SIG-M5 (cell line): Measurements from ENCODE around the gene TFF1.

Source experiments
- DNase-seq: peaks from one replicate; lab custom pipeline; 2025; lab: John Stamatoyannopoulos, UW

Gene TFF1

DNA sequence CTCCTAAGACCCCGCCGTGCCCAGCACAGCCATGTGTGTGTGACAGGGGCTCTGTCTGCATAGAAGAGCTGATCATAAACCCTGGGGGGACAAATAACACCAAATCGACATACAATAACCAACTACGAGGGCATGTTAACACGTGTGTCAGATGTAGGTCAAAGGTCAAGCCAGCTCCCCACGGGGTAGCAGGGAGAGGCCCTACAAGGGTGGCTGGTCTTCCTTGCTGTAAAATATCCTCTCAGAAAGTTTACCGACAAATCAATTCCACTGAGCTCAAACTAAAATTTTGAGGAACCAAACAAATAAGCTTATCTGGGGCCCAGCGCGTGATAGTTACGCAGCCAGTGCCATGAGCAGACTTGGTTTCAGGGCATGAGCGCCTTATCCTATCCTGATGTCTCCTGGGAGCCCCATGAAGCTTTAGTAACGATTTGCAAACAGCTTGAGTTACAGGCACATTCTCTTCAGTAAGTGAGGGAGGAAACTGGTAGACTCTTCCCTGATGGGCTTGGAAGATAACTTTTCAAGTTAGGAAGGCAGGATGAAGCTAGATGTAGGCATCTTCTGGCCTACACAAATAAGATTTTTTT, 32.2 kb upstream of the TFF1 start:
- DNase-seq, result no peak

DNA sequence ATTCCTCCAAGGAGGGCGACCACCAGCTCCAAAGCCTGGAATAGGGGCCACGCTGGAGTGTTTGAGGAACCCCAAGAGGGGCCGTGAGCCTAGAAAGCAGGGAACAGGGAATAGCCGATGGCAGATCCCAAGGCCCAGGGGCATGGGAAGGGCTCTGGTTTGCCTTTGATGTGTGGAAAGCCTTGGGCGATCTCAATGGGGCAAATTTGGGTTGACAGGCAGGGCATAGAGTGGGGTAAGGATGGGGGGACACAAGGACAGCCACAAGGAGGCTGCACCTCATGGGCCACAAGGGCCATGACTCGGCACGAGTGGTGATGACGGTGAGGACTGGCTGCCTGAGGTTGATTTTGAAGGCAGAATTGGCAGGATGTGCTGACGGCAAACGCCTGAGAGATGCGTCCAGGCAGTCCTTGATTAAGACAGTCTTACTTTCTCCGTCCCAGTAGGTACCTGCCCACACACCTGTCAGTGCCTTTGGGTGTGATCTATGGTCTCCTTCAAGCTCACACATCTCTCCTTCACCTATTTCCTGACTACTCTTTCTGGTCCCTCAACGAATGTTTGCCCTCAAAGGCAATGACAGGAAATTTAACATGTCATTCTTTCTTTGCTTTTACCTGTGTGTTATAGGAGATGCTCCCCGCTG, 31.5 kb upstream of the TFF1 start:
- DNase-seq, result no peak

DNA sequence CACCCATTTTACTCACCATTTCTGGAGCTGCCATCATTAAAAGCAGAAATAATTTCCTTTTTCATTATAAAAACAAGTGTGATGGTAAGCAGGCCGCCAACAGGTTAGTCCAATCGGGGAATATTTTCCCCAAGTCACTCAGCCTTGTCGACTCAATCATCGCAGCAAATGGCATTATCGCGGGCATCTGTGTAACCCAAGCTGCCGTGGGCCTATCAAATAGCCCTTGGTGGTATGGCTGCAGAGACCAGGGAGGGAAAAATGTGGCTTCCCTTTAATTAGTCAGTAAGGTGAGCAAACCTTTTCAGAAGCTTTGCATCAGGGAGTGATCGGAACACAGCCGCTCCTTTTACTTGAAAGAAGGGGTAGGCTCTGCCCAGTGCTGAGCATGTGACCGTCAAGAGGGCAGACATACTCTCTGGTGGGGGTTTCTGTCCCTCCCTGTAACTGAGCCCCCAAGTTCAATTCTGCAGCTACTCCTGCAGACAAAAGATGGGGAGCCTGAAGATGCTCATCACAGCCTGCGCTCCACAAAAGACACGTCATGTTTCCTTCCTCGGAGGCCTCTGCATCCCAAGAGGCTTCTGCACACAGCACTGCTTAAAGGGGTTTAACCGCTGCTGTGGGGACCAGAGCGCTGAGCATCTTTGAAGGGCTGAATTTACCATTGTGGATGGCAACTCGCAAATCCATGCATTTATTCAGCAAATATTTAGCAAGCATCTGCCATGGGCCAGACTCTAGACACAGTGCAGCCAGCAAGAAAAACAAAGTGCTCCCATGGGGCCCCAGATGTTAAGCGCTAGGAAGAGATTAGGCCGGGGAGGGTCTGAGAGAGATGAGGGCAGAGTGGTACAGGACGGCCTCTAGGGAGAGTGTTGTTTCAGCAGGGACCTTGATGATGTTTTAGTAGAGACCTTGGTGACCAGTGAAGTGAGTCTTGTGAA, 30.7 kb upstream of the TFF1 start:
- no peak for DNase-seq

DNA sequence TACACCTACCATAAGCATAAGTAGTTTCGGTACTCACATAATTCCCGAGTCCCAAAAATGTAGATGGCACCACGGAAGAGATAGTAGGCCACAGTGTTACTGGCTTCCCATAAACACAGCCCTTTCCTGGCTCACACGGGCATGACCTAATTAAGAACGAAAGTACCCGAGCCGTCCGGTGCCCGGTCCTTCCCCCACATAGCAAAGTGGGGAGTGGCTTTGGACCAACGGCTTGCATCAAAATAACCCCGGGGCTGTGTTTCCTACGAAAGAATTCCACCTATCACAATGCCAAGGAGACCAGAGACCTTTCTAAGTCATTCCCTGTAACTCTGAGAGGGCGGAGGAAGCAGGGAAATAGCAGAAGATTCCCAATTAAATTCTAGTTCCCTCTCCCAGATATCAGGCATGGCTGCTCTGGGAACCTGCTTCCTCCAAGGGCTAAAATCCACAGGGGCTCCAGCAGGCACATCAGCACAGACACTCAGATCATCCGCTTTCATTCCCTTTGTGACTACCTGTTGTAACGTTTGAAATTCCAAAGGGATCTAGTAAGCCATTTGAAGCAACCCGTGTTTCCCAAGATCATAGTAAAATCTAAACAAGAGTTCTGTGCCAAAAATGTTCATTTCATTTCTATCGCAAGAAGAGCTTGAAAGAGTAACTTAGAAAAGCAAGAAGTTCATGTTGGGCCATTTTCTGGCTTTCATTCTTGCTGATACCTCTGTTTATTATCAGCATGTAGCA, 29.7 kb upstream of the TFF1 start, which contains the start of gene TMPRSS3:
TMPRSS3 (minus strand) TSS at position 148 of the 747 bp plus-strand sequence. CDS start 635 bp downstream, outside the sequence.
- DNase-seq, result no peak

DNA sequence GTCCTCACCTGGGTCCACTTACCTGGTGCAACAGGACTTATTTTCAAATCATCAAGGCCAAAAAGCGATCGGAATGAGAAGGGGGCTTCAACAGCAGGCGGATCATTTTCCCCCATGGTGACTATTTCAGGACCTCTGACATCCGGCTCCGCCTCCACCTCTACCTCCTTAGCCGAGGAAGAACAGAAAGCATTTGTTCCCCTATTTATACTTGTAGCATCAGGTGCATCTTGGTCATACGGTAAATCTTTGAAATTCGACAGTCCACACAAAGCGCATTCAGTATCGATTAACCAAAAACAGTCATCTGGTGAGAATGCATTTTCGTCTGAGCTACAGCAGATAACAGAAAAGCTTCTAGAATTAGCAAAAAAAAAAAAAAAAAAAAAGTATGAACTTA, 29.0 kb upstream of the TFF1 start:
- no peak for DNase-seq

DNA sequence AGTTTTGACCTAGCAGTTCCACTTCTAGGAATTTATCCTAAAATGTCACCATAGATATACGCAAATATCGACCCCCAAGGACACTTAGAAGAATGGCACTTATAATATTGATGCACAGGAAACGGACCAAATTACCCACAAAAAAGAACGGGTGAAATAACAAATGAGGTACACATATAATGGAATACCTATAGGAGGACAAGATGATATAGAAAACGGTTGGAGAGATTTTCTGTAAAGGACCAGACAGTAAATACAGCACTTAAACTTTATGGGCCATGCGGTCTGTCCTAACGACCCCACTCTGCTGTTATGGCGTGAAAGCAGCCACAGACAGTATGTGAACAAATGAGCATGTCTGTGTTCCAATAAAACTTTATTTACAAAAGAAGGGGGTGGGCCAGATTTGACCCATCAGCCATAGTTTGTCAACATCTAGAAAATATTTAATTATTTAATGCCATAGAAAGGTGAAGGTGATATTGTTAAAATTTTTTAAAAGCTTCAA, 27.2 kb upstream of the TFF1 start:
- DNase-seq, result no peak

DNA sequence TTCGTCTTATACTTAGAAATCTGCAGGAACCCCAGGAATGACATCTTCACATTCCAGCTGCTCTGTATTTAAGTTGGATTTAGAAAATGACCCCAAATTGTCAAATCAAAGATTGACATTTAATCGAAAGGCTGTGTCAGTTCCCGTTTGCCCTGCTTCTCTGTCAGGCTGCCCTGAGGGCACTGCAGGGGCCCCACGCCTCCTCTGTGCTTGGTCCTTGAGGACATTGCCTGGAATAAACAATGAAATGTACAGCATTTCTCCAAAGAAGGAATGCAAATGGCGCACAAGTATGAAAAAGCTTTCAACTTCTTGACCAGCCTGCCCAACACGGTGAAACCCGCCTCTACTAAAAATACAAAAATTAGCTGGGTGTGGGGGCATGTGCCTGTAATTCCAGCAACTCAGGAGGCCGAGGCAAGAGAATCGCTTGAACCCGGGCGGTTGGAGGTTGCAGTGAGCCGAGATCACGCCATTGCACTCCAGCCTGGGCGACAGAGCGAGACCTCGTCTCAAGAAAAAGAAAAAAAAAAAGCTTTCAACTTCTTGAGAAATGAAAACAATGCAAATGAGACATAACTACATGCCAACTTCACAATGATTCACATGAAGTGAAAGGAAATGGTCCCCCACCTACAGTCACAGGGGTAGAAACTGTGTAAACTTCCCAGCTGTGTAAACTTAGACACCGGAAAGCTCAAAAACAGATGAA, 26.6 kb upstream of the TFF1 start:
- no peak for DNase-seq

DNA sequence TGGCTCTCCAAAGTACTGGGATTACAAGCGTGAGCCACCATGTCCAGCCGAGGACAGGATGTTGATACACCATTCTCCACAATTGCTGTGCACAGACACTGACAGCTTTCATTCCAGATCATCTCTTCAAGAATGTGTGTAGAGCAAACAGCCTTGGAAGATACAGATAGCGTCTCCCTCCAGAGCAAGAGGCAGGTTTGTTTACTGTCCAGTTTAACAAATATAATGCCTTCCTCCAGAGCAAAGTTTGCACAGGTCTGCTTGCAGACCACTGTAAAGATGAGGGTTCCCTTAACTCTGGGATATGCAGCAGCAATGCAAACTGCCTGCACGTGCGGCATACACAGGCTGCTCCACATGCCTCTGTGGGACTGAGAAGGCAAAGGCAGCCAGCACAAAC, 25.0 kb upstream of the TFF1 start:
- DNase-seq, result no peak

DNA sequence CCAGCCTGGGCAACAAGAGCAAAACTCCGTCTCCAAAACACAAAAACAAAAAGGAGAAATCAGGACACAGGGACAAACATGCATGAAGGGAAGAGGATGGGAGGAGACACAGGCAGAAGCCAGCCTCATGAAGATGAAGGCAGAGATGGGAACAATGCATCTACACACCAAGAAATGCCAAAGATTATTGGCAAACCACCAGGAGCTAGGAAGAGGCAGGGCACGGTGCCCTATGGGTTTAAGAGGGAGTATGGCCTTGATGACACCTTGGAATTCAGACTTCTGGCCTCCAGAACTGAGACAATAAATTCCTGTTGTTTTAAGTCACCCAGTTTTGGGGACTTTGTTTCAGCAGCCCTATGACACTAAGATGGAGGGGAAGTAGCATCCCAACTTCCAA, 24.4 kb upstream of the TFF1 start:
- DNase-seq, result no peak

DNA sequence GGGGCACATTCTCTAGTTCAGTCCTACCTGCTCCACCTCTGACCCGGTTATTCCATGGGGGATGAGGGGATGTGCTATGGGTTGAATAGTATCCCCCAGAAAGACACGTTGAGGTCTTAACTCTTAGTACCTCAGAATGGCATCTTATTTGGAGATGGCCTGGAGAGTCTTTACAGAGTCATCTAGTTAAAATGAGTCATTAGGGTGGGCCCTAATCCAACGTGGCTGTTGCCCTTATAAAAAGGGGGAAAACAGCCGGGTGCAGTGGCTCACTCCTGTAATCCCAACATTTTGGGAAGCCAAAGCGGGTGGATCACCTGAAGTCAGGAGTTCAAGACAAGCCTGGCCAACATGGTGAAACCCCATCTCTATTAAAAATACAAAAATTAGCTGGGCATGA, 23.9 kb upstream of the TFF1 start:
- DNase-seq, result no peak

DNA sequence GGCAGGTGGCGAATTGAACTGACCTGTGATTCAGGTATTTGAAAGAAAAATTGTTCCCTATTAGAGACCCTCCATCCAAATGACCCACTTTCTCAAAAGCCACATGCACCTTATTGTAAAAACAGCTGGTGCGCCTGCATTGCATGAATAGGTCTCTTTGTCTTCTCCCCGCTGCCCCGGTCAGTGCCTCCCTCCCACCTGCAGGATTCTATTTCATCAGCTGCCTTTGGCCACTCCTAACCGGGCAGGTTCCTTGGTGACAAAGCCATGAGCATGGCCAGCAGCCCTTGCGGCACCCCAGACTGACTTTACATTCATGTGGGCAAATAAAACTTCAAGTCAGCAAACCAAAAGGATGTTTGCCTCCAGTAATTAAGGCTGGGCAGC, 23.1 kb upstream of the TFF1 start:
- no peak for DNase-seq

DNA sequence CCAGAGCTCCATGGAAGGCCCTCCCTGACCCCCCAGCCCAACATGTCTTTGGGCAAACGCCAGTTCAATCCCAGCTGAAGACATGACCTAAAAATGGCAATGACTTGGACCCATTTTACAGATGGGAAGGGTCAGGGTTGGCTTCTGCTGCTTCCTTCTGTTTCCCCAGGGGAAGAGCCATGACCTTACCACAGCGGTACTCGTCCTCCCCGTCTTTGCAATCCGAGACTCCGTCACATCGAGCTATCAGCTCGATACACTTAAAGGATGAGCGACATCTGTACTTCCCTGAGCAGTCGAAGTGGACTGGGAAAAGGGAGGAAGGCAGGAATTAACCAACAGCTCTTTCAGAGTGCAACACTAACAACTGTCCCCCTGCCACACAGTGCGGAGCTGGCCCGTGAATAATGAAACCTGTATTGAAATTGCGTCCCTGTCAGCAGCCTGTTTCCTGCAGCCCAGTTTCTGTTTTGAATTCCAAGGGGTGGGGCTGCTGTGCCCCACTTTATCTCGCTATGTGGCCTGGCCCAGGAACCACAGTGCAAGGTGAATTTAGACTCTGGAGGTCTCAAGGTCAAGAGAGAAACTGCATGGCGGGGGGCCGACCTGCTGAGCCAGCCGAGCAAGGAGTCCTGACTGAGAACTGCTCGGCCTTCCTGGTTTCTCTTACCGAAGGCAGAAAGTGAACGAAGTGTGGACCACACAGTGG, 22.6 kb upstream of the TFF1 start:
- DNase-seq, result no peak

DNA sequence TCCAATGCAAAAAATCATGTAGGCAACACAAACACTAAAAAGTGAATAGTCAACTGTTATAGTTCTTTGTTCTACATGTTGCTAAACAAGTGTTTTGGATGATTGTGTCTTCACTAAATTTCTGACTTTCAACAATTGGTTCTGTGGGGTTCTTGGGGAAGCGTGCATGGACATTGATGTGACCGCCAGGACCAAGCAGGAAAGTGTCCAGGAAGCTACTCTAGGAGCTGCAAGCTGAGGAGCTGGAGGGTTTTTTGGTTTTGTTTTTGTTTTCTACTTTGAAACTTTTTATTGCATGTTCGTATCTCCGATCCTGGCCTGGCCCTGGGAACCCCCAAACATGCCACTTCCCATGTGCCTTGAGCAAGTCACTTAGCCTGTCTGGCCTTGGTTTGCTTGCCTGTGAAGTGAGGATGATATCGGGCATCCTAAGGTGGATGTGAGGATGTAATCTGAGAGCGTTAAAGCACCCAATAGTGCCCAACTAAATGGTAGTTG, 21.6 kb upstream of the TFF1 start:
- DNase-seq, result no peak

DNA sequence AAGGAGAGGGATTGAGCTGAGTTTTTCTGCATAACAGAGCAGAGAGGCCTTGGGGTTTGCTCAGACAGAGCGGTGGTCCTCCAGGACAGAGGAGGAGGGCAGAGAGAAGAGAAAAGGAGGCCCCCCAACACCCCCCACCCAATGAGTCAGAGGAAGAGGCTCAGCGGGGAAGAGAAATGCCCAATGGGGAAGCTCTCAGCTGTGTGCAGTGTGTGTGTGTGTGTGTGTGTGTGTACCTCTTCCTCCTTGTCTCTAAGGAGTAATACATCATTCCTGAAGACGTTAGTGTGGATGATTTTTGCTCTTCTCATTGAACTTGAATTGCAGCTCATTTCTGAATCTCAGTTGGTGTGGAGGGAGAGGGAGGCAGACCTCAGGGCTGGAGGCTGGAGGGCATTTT, 20.8 kb upstream of the TFF1 start:
- DNase-seq, result no peak

DNA sequence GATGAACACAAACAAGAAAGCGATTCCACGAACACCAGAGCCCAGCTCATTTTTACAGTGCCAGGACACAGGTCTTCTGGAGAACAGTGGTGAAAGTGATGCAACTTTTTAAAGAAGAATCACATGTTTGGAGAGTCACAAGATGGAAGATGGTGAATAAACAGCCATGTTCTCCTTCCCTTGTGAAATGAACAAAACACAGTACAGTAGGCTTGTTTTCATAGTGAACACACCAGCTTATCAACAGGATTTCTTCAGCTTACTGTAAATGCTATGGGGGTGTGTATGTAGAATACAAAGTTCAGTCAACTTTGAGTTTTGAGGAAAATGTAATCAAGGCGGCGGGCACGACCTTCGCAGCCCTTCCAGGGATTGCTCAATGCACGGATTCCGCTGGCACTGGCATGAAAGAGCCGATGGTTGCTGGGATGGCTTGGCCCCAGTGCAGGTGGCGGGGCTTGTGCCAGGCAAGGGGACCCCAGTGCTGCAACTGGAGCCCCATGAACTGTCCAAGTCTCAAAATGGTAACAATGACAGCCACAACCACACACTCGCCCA, 19.8 kb upstream of the TFF1 start:
- DNase-seq, result no peak

DNA sequence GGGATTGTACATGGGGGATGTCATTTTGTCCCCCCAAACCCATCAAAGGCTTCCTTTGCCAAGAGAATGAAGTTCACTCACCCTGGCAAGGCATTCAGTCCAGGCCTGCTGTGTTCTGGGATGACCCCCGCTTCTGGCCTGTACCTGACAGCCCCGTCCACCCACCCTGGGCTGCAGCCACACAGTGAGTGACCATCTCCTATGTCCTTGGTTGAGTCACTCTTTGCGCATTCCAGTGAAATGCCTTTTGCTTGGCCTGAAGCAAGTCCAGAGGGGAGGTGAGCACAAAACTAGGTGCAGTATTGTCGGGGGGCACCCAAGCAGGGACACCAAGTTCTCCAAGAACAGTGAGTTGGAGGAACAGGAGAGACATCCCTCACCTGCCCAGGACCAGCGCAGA, 19.3 kb upstream of the TFF1 start:
- DNase-seq, result no peak

DNA sequence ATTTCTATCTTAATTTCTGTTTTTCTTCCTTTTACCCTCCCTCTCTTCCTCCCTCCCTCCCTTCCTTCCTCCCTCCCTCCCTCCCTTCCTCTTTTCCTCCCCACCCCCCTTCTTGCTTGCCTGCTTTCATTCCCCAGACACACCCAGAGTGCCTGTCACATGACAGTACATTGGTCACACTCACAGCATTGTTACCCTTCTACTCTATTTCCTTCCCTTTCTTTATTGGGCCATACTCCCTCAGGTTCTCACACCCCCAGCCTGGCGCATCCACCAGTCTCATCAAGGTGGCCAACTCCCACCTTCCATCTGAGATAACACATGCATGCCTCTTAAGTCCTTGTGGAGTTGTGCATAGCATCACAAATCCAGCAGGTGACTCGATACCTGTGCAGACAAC, 18.7 kb upstream of the TFF1 start:
- DNase-seq, result no peak

DNA sequence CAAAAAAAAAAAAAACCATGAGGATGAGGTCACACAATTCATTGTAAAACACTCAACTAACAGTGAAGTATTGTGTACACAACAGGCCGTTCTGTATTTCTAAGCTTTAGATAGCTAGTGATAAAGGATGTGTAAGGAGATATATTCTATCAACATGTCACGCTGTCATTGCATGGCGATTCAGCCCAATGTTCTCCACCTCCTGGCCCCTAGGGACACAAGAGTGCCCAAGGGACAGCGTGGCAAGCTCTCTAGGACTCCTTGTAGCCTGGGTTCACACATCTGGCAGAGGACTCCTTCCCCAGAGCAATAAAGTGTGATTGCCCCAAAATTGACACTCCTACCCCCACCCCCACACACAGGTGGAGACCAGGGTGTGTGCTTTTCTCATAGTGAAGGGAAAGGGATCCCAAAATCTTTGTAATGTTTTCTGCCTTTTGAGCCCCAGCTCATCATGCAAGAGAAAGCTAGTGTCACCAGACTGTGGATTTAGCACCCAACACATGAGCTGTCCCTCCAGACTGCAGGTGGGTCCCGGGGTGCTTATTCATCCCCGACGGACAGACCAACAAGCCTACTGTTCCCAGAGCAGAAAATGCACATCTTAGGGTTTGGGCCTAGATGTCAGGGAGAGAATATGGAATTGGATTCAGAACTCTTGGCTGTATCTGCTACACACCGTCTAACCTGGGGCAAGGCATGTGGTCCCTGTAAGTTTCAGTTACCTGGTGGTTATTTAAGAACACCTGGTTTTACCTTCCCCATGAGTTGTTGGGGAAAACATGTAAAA, 18.0 kb upstream of the TFF1 start:
- no peak for DNase-seq

DNA sequence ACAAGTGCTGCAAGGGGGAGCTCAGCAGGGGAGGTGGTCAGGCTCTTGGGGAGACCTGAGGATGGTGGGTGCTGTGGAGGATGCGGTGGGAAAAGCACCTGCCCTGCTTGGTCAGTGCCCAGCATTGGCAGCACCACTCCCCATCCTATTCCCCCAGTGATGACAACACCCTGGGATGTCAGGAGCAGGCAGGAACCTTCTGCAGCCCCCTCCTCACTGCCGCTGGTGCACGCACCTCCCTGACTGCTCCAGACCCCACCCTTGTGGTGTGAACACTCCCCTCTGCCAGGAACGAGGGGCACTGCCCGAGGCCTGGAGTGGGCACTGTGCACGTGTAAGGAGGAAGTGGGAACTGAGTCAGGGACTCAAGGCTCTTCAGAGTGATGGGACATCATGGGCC, 17.0 kb upstream of the TFF1 start:
- no peak for DNase-seq

DNA sequence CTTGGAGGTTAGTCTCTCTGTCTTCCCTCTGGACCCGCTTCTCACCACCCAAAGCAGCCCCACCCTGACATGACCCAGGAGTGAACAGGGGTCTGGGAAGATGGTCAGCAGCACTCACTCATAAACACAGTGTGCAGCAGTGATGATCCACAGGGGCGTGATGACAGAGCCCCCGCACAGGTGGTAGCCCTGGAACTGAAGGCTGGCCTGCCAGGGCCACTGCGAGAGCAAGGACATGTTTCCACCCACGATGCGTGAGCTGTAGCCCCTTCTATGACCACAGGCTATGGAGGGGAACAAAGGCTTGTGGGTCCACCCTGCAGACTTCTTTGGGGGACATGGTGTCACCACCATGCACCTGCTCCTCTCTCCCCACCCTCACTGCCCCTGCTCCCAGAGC, 16.6 kb upstream of the TFF1 start:
- no peak for DNase-seq
